HepG2 (cell line): ENCODE results near the gene SIAH2. TPM values are rescaled to one million over a fixed set of nuclear protein-coding genes. Genes with fewer than 3 reads are reported as not detected.

Source experiments
- ARID5B ChIP-seq: IDR thresholded peaks from 2 replicates; pipeline ENCODE4 v1.4.0; 2020; ENCODE audit warnings: mild to moderate bottlenecking, missing genetic modification reagents
- CHD2 ChIP-seq: IDR thresholded peaks from 2 replicates; pipeline ENCODE4 v1.6.1; 2011; ENCODE audit warnings: low read depth, low read length, improper control_type of control experiment
- IRX3 ChIP-seq: sonication (generic); formaldehyde crosslinking; IDR thresholded peaks from 2 replicates; pipeline ENCODE4 v1.8.1; 2023; ENCODE audit warnings: mild to moderate bottlenecking, low read depth, missing genetic modification reagents, borderline replicate concordance
- MAZ ChIP-seq, 2 experiments: sonication (generic) in 1 of 2; formaldehyde crosslinking in 1 of 2; IDR thresholded peaks; 2 replicates each; pipeline versions ENCODE4 v1.5.0 to v1.6.1; 2012 to 2020; ENCODE audit warnings: low read depth in 2 of 2, mild to moderate bottlenecking in 2 of 2, borderline replicate concordance in 1 of 2, improper control_type of control experiment in 1 of 2, low read length in 1 of 2, missing genetic modification reagents in 1 of 2, moderate library complexity in 1 of 2
- MIXL1 ChIP-seq: IDR thresholded peaks from 2 replicates; pipeline ENCODE4 v1.6.1; 2016
- MXI1 ChIP-seq: IDR thresholded peaks from 3 replicates; pipeline ENCODE4 v1.6.1; 2012; ENCODE audit warnings: low read depth, low read length, inconsistent platforms, borderline replicate concordance
- RARG ChIP-seq: sonication (generic); formaldehyde crosslinking; IDR thresholded peaks from 2 replicates; pipeline ENCODE4 v1.4.0; 2020; ENCODE audit warnings: low read depth, mild to moderate bottlenecking, missing genetic modification reagents
- RBM39 ChIP-seq: fragments of 200-400 bp; formaldehyde crosslinking; IDR thresholded peaks from one replicate; pipeline ENCODE4 v1.6.1; 2018; ENCODE audit warnings: antibody characterized with exemption, mild to moderate bottlenecking, low read depth, low read length; ENCODE audit not compliant: poor library complexity, severe bottlenecking
- RFX3 ChIP-seq: IDR thresholded peaks from 2 replicates; pipeline ENCODE4 v1.6.1; 2016; ENCODE audit warnings: missing biosample characterization, missing genetic modification reagents
- SNRNP70 ChIP-seq: fragments of 200-400 bp; formaldehyde crosslinking; IDR thresholded peaks from 2 replicates; pipeline ENCODE4 v1.6.1; 2017; ENCODE audit warnings: mild to moderate bottlenecking, low read depth, low read length, moderate library complexity
- SOX6 ChIP-seq, 2 experiments: fragments of 450-650 bp in 1 of 2; sonication (generic) in 1 of 2; formaldehyde crosslinking in 1 of 2; IDR thresholded peaks; 2 replicates each; pipeline versions ENCODE4 v1.4.0 to v1.6.1; 2017 to 2020; ENCODE audit warnings: antibody characterized with exemption in 1 of 2, mild to moderate bottlenecking in 1 of 2, missing genetic modification reagents in 1 of 2
- TEAD2 ChIP-seq: sonication (generic); formaldehyde crosslinking; IDR thresholded peaks from 2 replicates; pipeline ENCODE4 v1.9.0; 2021; ENCODE audit warnings: missing genetic modification reagents
- ZNF138 ChIP-seq: sonication (generic); formaldehyde crosslinking; IDR thresholded peaks from 2 replicates; pipeline ENCODE4 v1.5.0; 2020; ENCODE audit warnings: mild to moderate bottlenecking, low read depth, missing genetic modification reagents
- ZNF432 ChIP-seq: sonication (generic); formaldehyde crosslinking; IDR thresholded peaks from 2 replicates; pipeline ENCODE4 v1.5.0; 2020; ENCODE audit warnings: missing genetic modification reagents, mild to moderate bottlenecking, borderline replicate concordance
- ZNF484 ChIP-seq: sonication (generic); formaldehyde crosslinking; IDR thresholded peaks from 2 replicates; pipeline ENCODE4 v1.5.1; 2020; ENCODE audit warnings: mild to moderate bottlenecking, low read depth, missing genetic modification reagents, borderline replicate concordance
- ZNF567 ChIP-seq: sonication (generic); formaldehyde crosslinking; IDR thresholded peaks from 2 replicates; pipeline ENCODE4 v1.8.1; 2023; ENCODE audit warnings: mild to moderate bottlenecking, missing genetic modification reagents, borderline replicate concordance
- ZNF737 ChIP-seq: sonication (generic); formaldehyde crosslinking; IDR thresholded peaks from 2 replicates; pipeline ENCODE4 v1.5.0; 2020; ENCODE audit warnings: missing genetic modification reagents, mild to moderate bottlenecking, borderline replicate concordance
- ZNF782 ChIP-seq: sonication (generic); formaldehyde crosslinking; IDR thresholded peaks from 2 replicates; pipeline ENCODE4 v1.4.0; 2020; ENCODE audit warnings: missing genetic modification reagents, mild to moderate bottlenecking, borderline replicate concordance
- ZXDC ChIP-seq: sonication (generic); formaldehyde crosslinking; IDR thresholded peaks from 2 replicates; pipeline ENCODE4 v1.5.0; 2020; ENCODE audit warnings: mild to moderate bottlenecking, missing genetic modification reagents
- polyA plus RNA-seq, 8 experiments: library from polyadenylated mRNA; depleted of rRNA in 3 of 8; stranded (reverse) in 7 of 8; unstranded in 1 of 8; fragments of >200 nt; fragmentation: Illumina TruSeq in 4 of 8; extraction: Trizol in 4 of 8; gene quantifications; 2 replicates each; pipeline versions ENCODE4 v1.2.1 to v1.2.3, GENCODE V29; 2011 to 2016; ENCODE audit warnings: low read depth in 4 of 8, missing spikeins in 1 of 8, mixed read lengths in 1 of 8; ENCODE audit not compliant: insufficient read depth in 1 of 8
- total RNA-seq, 5 experiments: library from RNA; depleted of rRNA; stranded (reverse); fragments of >200 nt; fragmentation: Illumina TruSeq; extraction: Trizol; gene quantifications; 2 replicates each; pipeline ENCODE4 v1.2.3, GENCODE V29; 2016; ENCODE audit warnings: low read depth in 1 of 5
- TF ChIP-seq, protein P1 (sequence below): conservative IDR thresholded peaks from 2 replicates; pipeline ENCODE4 v1.6.1; 2018; ENCODE audit warnings: missing genetic modification reagents

SIAH2 gene
- total and polyA plus RNA-seq, 2 of the 13 experiments (the other 11 are each of a cell fraction or from before 2014, with no cell fraction given) = 71.8 to 117 TPM

DNA sequence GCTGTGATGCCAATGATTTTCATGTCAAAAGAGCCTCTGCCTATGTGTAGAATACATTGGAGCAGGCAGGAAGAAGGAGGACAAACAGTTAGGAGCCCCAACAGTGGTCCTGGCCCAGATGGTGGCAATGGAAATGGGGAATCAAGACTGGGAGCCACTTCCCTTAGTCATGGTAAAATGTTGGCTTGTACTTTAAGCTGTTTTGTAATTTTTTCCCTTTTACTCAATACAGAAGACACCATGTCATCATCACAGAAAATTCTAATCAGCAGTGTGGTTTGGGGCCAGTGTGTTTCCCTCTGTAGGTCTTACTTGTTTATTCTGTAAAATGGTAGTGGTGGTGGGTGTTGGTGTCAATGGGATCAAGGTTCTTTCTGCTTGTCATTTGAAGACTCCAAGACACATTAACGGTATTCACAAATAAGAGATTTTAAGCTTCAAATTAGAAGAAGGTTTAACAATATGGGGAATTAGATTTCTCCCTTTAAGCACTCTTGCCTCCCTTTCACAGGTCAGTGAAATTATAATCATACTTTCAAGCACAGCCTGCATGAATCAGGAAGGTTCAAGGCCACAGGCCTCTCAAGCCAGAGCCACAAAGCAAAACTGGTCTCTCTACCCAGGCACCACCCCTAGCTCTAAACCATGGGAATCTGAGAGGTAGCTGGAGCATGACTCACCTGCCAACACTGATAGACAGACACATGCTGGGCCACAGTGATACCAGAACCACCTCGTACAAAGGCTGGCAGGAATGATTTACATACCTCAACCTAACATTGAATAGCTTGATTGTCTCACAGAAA lies 24.9 kb downstream of the SIAH2 start (continued):
- TF ChIP-seq, protein P1, sequence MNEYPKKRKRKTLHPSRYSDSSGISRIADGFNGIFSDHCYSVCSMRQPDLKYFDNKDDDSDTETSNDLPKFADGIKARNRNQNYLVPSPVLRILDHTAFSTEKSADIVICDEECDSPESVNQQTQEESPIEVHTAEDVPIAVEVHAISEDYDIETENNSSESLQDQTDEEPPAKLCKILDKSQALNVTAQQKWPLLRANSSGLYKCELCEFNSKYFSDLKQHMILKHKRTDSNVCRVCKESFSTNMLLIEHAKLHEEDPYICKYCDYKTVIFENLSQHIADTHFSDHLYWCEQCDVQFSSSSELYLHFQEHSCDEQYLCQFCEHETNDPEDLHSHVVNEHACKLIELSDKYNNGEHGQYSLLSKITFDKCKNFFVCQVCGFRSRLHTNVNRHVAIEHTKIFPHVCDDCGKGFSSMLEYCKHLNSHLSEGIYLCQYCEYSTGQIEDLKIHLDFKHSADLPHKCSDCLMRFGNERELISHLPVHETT = no peak
- TF ChIP-seq ZNF782 (CRISPR knock-in tag) = no peak
- no peak for TF ChIP-seq RFX3
- no peak for TF ChIP-seq ZXDC (CRISPR knock-in tag)
- no peak for TF ChIP-seq SOX6 (IDR thresholded peaks at IDR 0.05)
- TF ChIP-seq SOX6 (CRISPR knock-in tag; IDR thresholded peaks at IDR 0.05) = peak; percentile 33; the same call in 1 of the 2 replicates
- no peak for TF ChIP-seq ZNF484 (CRISPR knock-in tag)
- no peak for TF ChIP-seq RARG
- TF ChIP-seq ZNF567 (CRISPR knock-in tag) = no peak
- TF ChIP-seq TEAD2 (CRISPR knock-in tag) = no peak
- TF ChIP-seq SNRNP70 = no peak
- TF ChIP-seq ZNF432 (CRISPR knock-in tag) = no peak
- TF ChIP-seq ZNF138 (CRISPR knock-in tag) = no peak
- TF ChIP-seq MIXL1 (CRISPR knock-in tag) = 0 out of 2 replicates have a peak, but pooled peaks have one; percentile 8
- no peak for TF ChIP-seq IRX3
- TF ChIP-seq MAZ (IDR thresholded peaks at IDR 0.05; ENCODE audit: borderline replicate concordance, low read depth, low read length) = no peak
- TF ChIP-seq MAZ (CRISPR knock-in tag; IDR thresholded peaks at IDR 0.05; ENCODE audit: low read depth) = no peak
- no peak for TF ChIP-seq RBM39
- TF ChIP-seq ARID5B (CRISPR knock-in tag) = peak; percentile 68
- no peak for TF ChIP-seq ZNF737 (CRISPR knock-in tag)
- no peak for TF ChIP-seq CHD2
- TF ChIP-seq MXI1 = peak; percentile 76; the same call in 1 of the 3 replicates
